Neutrophil (primary cell): ENCODE results near the gene NCOA1.
"Not testable (repeated sequence)": the region's sequence is repeated elsewhere in the genome, so short reads cannot be mapped to it uniquely, and the experiment has no call there.

Experiments used
- H3K27ac ChIP-seq: fragments of 200-600 bp; sonication (generic); 2 replicates; pipeline ENCODE4 v1.5.1; 2016; ENCODE audit warnings: mild to moderate bottlenecking, moderate library complexity
- H3K27me3 ChIP-seq: fragments of 200-600 bp; sonication (generic); 2 replicates; pipeline ENCODE4 v1.6.0; 2016; ENCODE audit warnings: mild to moderate bottlenecking
- H3K36me3 ChIP-seq: fragments of 200-600 bp; sonication (generic); 2 replicates; pipeline ENCODE4 v1.5.1; 2017
- H3K4me1 ChIP-seq, 2 experiments: fragments of 200-600 bp in 1 of 2; sonication (generic) in 1 of 2; 1 replicate in 1 of 2; 2 replicates in 1 of 2; pipeline versions ENCODE4 v1.5.1 to v1.6.1; 2013 to 2016; ENCODE audit warnings: low read depth in 1 of 2, low read length in 1 of 2, mild to moderate bottlenecking in 1 of 2, moderate library complexity in 1 of 2; ENCODE audit not compliant: control insufficient read depth in 1 of 2, insufficient read depth in 1 of 2
- H3K4me3 ChIP-seq, 2 experiments: fragments of 200-600 bp in 1 of 2; sonication (generic) in 1 of 2; 1 replicate in 1 of 2; 2 replicates in 1 of 2; pipeline ENCODE4 v1.5.1; 2013 to 2016; ENCODE audit warnings: low read depth in 1 of 2, low read length in 1 of 2, mild to moderate bottlenecking in 1 of 2, moderate library complexity in 1 of 2
- H3K9me3 ChIP-seq: fragments of 200-600 bp; sonication (generic); 2 replicates; pipeline ENCODE4 v1.5.1; 2016
- TF ChIP-seq, protein P1 (sequence below): fragments of 200-600 bp; sonication (generic); IDR thresholded peaks from 2 replicates; pipeline ENCODE4 v1.5.1; 2016; ENCODE audit warnings: antibody characterized with exemption

The NCOA1 gene

DNA sequence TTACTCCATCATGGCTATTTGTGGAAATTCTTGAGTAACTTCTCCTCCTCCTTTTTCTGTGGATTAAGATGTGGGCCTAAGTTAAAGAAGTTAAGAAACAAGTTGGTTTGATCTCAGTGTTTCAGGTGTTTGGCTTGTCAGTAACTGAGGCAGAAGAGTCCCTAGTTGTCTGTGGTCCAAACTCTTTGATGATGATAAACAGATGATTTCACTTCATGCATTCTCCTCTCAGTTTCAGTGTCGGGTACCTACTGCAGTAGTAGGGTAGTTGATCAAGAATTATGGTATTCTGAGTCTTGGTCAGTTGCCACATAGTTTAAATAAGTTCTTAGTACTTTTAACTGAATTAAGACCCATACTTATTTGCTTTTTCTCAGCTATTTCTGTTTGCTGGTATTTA, 85.6 kb downstream of the NCOA1 start:
- H3K27ac ChIP-seq, result no peak overlapping the region
- no peaks in the 10 kb centered on the region for H3K9me3 ChIP-seq
- TF ChIP-seq, protein P1, sequence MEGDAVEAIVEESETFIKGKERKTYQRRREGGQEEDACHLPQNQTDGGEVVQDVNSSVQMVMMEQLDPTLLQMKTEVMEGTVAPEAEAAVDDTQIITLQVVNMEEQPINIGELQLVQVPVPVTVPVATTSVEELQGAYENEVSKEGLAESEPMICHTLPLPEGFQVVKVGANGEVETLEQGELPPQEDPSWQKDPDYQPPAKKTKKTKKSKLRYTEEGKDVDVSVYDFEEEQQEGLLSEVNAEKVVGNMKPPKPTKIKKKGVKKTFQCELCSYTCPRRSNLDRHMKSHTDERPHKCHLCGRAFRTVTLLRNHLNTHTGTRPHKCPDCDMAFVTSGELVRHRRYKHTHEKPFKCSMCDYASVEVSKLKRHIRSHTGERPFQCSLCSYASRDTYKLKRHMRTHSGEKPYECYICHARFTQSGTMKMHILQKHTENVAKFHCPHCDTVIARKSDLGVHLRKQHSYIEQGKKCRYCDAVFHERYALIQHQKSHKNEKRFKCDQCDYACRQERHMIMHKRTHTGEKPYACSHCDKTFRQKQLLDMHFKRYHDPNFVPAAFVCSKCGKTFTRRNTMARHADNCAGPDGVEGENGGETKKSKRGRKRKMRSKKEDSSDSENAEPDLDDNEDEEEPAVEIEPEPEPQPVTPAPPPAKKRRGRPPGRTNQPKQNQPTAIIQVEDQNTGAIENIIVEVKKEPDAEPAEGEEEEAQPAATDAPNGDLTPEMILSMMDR, result no peak
- H3K4me1 ChIP-seq, result no peaks in the 10 kb centered on the region
- no peaks in the 10 kb centered on the region for H3K36me3 ChIP-seq
- no peaks in the 10 kb centered on the region for H3K27me3 ChIP-seq
- H3K4me3 ChIP-seq, result no peak overlapping the region

GRCh38 chr2:24577481-24577880, 86.4 kb downstream of the NCOA1 start:
- no peaks in the 10 kb centered on the region for H3K36me3 ChIP-seq
- no peak overlapping the region for H3K27ac ChIP-seq
- TF ChIP-seq, protein P1, result no peak
- no peaks in the 10 kb centered on the region for H3K27me3 ChIP-seq
- no peaks in the 10 kb centered on the region for H3K9me3 ChIP-seq
- no peaks in the 10 kb centered on the region for H3K4me1 ChIP-seq
- no peak overlapping the region for H3K4me3 ChIP-seq

GRCh38 chr2:24579053-24579803, 88.2 kb downstream of the NCOA1 start:
- no peak overlapping the region for H3K4me3 ChIP-seq
- H3K27me3 ChIP-seq, result no peaks in the 10 kb centered on the region
- no peaks in the 10 kb centered on the region for H3K36me3 ChIP-seq
- H3K4me1 ChIP-seq, result no peaks in the 10 kb centered on the region
- H3K27ac ChIP-seq, result no peak overlapping the region
- H3K9me3 ChIP-seq, result no peaks in the 10 kb centered on the region
- TF ChIP-seq, protein P1, result no peak

DNA sequence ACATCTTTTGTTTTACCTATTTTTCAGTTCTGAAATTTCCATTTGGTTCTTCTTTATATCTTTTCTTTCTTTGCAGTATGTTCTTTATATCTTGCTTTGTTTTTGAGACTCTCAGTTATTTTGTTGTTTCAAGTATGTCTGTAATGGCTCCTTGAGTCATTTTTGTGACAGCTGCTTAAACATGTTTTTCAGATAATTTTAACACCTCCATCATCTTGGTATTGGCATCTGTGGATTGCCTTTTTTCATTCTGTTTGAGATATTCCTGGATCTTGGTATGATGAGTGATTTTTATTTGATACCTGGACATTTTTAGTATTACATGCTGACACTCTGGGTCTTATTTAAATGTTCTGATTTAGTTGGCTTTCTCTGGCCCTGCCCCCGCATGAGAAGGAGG, 89.5 kb downstream of the NCOA1 start:
- Histone ChIP-seq H3K36me3 (no peaks in the 10 kb centered on the region), H3K9me3 (no peaks in the 10 kb centered on the region), H3K27me3 (no peaks in the 10 kb centered on the region), H3K4me1 (no peaks in the 10 kb centered on the region), H3K27ac (no peak overlapping the region), H3K4me3 (no peak overlapping the region)
- TF ChIP-seq, protein P1, result no peak

DNA sequence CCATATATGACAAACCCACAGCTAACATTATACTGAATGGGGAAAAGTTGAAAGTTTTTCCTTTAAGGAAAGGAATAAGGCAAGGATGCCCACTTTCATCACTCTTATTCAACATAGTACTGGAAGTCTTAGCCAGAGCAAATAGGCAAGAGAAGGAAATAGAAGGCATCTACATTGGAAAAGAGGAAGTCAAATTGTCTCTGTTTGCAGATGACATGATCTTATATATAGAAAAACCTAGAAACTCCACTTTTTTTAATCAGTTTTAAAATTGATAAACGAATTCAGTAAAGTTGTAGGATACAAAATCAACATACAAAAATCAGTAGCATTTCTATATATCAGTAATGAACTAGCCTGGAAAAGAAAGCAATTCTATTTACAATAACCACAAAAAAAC, 90.9 kb downstream of the NCOA1 start:
- H3K27ac ChIP-seq, H3K4me3 ChIP-seq, H3K36me3 ChIP-seq, H3K9me3 ChIP-seq, H3K4me1 ChIP-seq, H3K27me3 ChIP-seq: not testable (repeated sequence)

- no peak overlapping the region for H3K4me3 ChIP-seq
- H3K4me1 ChIP-seq, result no peaks in the 10 kb centered on the region
- H3K27me3 ChIP-seq, result no peaks in the 10 kb centered on the region
- peaks cover 15% of the 10 kb centered on the region for H3K36me3 ChIP-seq
- TF ChIP-seq, protein P1, result no peak
- no peak overlapping the region for H3K27ac ChIP-seq
- no peaks in the 10 kb centered on the region for H3K9me3 ChIP-seq
Observed at GRCh38 chr2:24586955-24587354, 95.9 kb downstream of the NCOA1 start.
